HepG2 (cell line): Measurements from ENCODE around the gene COPS7B.

Experiments used
- CHD4 ChIP-seq: fragments of 200-600 bp; sonication (generic); IDR thresholded peaks from 2 replicates; pipeline ENCODE4 v1.7.0; 2017; ENCODE audit warnings: mild to moderate bottlenecking, low read length, borderline replicate concordance
- HMG20B ChIP-seq: conservative IDR thresholded peaks from 2 replicates; pipeline ENCODE4 v1.6.1; 2016; ENCODE audit warnings: missing genetic modification reagents, missing compliant biosample characterization
- NFIC ChIP-seq: IDR thresholded peaks from 2 replicates; pipeline ENCODE4 v1.6.1; 2012; ENCODE audit warnings: mild to moderate bottlenecking, low read length, inconsistent platforms
- ZFX ChIP-seq: sonication (generic); formaldehyde crosslinking; IDR thresholded peaks from 2 replicates; pipeline ENCODE4 v1.4.0; 2020; ENCODE audit warnings: mild to moderate bottlenecking, low read depth, missing genetic modification reagents, moderate library complexity
- ZNF879 ChIP-seq: sonication (generic); formaldehyde crosslinking; IDR thresholded peaks from 2 replicates; pipeline ENCODE4 v1.8.1; 2023; ENCODE audit warnings: missing genetic modification reagents
- TF ChIP-seq, protein P1 (sequence below): sonication (generic); formaldehyde crosslinking; IDR thresholded peaks from 2 replicates; pipeline ENCODE4 v1.5.0; 2020; ENCODE audit warnings: mild to moderate bottlenecking, missing genetic modification reagents, moderate library complexity
- TF ChIP-seq, protein P2 (sequence below), 2 experiments: IDR thresholded peaks; 2 replicates each; pipeline ENCODE4 v1.6.1; 2011 to 2012; ENCODE audit warnings: low read length in 2 of 2, borderline replicate concordance in 1 of 2, low read depth in 1 of 2, mild to moderate bottlenecking in 1 of 2, moderate library complexity in 1 of 2

DNA sequence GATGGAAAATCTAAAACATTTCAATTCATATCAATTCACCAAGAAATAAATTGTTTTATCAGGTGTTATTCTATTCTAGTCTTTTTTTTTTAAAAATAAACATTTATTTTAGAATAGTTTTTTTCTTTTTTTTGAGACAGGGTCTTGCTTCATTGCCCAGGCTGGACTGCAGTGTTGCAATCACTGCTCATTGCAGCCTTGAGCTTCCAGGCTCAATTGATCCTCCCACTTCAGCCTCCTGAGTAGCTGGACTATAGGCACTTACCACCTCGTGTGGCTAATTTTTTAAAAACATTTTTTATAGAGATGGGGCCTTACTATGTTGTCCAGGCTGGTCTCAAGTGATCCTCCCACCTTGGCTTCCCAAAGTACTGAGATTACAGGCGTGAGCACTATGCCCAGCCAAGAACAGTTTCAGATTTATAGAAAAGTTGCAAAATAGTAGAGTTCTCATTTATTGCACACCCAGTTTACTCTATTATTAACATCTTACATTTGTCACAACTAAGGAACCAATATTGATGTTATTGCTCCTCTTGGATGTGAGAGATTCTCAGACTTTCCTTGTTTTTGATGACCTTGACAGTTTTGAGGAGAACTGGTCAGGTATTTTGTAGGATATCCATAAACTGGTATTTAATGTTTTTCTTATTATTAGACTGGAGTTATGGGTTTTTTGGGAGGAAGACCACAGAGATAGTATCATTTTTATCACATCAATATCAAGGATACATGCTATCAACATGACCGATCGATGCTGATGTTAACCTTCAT, 35.0 kb upstream of the COPS7B start:
- TF ChIP-seq, protein P1, sequence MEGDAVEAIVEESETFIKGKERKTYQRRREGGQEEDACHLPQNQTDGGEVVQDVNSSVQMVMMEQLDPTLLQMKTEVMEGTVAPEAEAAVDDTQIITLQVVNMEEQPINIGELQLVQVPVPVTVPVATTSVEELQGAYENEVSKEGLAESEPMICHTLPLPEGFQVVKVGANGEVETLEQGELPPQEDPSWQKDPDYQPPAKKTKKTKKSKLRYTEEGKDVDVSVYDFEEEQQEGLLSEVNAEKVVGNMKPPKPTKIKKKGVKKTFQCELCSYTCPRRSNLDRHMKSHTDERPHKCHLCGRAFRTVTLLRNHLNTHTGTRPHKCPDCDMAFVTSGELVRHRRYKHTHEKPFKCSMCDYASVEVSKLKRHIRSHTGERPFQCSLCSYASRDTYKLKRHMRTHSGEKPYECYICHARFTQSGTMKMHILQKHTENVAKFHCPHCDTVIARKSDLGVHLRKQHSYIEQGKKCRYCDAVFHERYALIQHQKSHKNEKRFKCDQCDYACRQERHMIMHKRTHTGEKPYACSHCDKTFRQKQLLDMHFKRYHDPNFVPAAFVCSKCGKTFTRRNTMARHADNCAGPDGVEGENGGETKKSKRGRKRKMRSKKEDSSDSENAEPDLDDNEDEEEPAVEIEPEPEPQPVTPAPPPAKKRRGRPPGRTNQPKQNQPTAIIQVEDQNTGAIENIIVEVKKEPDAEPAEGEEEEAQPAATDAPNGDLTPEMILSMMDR (CRISPR knock-in tag) = no peak
- TF ChIP-seq, protein P2, sequence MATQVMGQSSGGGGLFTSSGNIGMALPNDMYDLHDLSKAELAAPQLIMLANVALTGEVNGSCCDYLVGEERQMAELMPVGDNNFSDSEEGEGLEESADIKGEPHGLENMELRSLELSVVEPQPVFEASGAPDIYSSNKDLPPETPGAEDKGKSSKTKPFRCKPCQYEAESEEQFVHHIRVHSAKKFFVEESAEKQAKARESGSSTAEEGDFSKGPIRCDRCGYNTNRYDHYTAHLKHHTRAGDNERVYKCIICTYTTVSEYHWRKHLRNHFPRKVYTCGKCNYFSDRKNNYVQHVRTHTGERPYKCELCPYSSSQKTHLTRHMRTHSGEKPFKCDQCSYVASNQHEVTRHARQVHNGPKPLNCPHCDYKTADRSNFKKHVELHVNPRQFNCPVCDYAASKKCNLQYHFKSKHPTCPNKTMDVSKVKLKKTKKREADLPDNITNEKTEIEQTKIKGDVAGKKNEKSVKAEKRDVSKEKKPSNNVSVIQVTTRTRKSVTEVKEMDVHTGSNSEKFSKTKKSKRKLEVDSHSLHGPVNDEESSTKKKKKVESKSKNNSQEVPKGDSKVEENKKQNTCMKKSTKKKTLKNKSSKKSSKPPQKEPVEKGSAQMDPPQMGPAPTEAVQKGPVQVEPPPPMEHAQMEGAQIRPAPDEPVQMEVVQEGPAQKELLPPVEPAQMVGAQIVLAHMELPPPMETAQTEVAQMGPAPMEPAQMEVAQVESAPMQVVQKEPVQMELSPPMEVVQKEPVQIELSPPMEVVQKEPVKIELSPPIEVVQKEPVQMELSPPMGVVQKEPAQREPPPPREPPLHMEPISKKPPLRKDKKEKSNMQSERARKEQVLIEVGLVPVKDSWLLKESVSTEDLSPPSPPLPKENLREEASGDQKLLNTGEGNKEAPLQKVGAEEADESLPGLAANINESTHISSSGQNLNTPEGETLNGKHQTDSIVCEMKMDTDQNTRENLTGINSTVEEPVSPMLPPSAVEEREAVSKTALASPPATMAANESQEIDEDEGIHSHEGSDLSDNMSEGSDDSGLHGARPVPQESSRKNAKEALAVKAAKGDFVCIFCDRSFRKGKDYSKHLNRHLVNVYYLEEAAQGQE (IDR thresholded peaks at IDR 0.05; ENCODE audit: borderline replicate concordance in 1 of 2, low read depth in 1 of 2, low read length in 2 of 2) = no peak
- TF ChIP-seq CHD4 (no peak), NFIC (no peak), HMG20B (CRISPR knock-in tag) (no peak), ZNF879 (CRISPR knock-in tag) (no peak), ZFX (CRISPR knock-in tag) (no peak)
